GM12801 (cell line): ENCODE results near the gene CD83.

Experiments
- CTCF ChIP-seq: IDR thresholded peaks from one replicate; pipeline ENCODE4 v1.5.1; 2011; ENCODE audit warnings: control low read depth; ENCODE audit not compliant: insufficient read length; ENCODE audit errors: extremely low read depth

Gene CD83

GRCh38 chr6:14176429-14176828 lies 58.9 kb downstream of the CD83 start:
- no peak for TF ChIP-seq CTCF

DNA sequence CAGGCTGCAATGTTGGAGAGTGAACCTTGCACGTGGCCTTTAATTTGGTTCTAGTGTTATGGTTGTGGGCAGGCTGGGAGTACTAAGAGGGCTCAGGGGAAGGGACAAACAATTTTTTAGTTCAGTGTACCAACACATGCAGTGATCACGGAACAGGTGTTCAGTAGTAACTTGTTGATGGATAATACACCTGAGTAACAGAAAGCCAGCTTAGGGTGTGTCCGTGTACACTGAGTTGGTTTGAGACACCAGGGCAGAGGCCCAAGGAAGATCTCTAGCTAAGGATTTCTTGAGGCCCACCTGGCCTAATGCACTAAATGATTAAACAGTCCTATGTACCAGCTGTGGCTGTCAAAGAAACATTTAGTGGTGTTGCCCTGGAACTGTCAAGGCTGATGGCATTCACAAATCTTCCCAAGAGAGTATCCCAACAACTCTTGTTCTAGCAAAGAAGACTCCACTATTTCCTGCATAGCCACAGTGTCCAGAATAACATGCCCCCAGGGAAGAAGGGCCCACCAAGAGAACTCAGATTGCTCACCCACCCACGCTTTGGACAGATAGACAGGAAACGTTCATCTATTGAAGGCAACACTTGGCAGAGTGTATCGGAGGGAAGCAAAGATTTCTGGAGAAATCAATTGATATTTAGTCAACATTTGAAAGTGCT lies 60.0 kb downstream of the CD83 start:
- no peak for TF ChIP-seq CTCF

GRCh38 chr6:14178083-14178445 lies 60.5 kb downstream of the CD83 start:
- TF ChIP-seq CTCF: no peak

DNA sequence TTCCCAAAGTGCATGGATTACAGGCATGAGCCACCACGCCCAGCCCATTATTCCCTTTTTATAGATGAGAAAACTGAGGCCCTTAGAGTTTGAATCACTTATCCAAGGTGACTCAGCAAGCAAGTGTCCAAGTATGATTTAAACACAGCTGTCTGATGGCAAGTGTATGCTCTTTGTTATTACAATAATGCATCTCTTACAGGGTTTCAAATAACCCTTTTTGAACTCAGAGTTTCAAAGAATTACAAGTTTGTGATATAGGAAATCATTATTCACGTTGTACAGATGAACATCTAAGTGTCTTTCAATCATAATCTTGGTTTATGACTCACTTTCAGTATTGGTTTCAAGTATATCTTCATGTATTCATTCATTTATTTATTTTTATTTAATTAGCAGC lies 63.0 kb downstream of the CD83 start:
- TF ChIP-seq CTCF: no peak

DNA sequence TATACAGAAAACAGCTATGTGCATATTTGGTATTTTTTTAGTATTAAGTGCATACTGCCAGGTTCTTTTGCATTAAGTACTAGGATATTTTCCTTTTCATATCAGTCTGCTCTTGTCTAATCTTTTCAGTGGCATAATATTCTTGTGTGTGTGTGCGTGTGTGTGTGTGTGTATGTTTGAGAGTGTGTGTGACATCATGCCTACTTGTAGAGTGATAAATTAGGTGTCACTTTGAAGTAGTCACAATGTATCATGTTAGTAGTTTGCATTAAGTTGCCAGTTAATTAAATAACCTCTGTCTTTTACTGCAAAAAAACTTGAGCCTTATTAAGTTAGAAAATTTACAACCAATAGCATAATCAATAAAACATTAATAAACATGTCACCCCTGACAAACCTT lies 65.3 kb downstream of the CD83 start:
- TF ChIP-seq CTCF: no peak
